ENCODE measurements around the gene PTGDR2.
A peak's percentile ranks its signal among the peaks of the same experiment; 100 is the strongest.
"Not testable (repeated sequence)": the region's sequence is repeated elsewhere in the genome, so short reads cannot be mapped to it uniquely, and the experiment has no call there.

The PTGDR2 gene

GRCh38 chr11:60834742-60835533 is 20.8 kb downstream of the PTGDR2 start:
- no peak for TF ChIP-seq CTCF (conservative IDR thresholded peaks at IDR 0.05)
- H3K27ac ChIP-seq: peak overlapping the region; percentile 92

- H3K27ac ChIP-seq: peak overlapping the region; percentile 73
- TF ChIP-seq CTCF (conservative IDR thresholded peaks at IDR 0.05): no peak
Observed at GRCh38 chr11:60831501-60832079, 24.2 kb downstream of the PTGDR2 start.

GRCh38 chr11:60831143-60831500 is 24.6 kb downstream of the PTGDR2 start:
- peak overlapping the region; percentile 73 for H3K27ac ChIP-seq
- peak; percentile 95 for TF ChIP-seq CTCF (conservative IDR thresholded peaks at IDR 0.05)

- no peak for TF ChIP-seq CTCF (conservative IDR thresholded peaks at IDR 0.05)
- H3K27ac ChIP-seq: peak overlapping the region; percentile 73
Observed at GRCh38 chr11:60830478-60831142, 25.1 kb downstream of the PTGDR2 start.

- no peak overlapping the region for H3K27ac ChIP-seq
- no peak for TF ChIP-seq CTCF (conservative IDR thresholded peaks at IDR 0.05)
Observed at GRCh38 chr11:60825790-60826189, 30.0 kb downstream of the PTGDR2 start.

- no peak for TF ChIP-seq CTCF (conservative IDR thresholded peaks at IDR 0.05)
- no peak overlapping the region for H3K27ac ChIP-seq
Observed at GRCh38 chr11:60825118-60825517, 30.6 kb downstream of the PTGDR2 start.

- H3K27ac ChIP-seq: not testable (repeated sequence)
Observed at GRCh38 chr11:60823745-60824306, 31.9 kb downstream of the PTGDR2 start.
